HepG2 (cell line): ENCODE measurements around the gene SPINK5. TPM values are rescaled to one million over a fixed set of nuclear protein-coding genes. Genes with fewer than 3 reads are reported as not detected.

Source experiments
- ATAC-seq: fragments of 200-7000 bp; cut with Tn5 transposase; 3 replicates; pipeline ENCODE4 v1.9.1; 2020; ENCODE audit warnings: mild to moderate bottlenecking, moderate library complexity
- BruUV-seq: library from RNA; stranded (reverse); fragments of 400-500 nt; replicated peaks from 2 replicates; lab custom pipeline; 2021; lab: Mats Ljungman, UMichigan
- CTCF ChIA-PET: fragments of 300-600 bp; formaldehyde crosslinking; extraction: SDS; loops from one replicate; lab custom pipeline; 2021; ENCODE audit warnings: low total read pairs, inconsistent platforms, low intra/inter-chr PET ratio; lab: Yijun Ruan, JAX
- POLR2A ChIA-PET: fragments of 350-600 bp; sonication (Branson Sonifier 250); formaldehyde crosslinking; loops from one replicate; lab custom pipeline; 2020; ENCODE audit warnings: antibody characterized with exemption, inconsistent platforms; lab: Yijun Ruan, JAX
- DNase-seq: peaks from one replicate; pipeline ENCODE4 v3.0.0-alpha.2; 2015; ENCODE audit warnings: low spot score
- FAIRE-seq: peaks from 3 replicates; lab custom pipeline; 2011; peaks lifted over from hg19 to GRCh38; lab: Jason Lieb, UNC
- H2AFZ ChIP-seq: one replicate; pipeline ENCODE4 v1.6.1; 2011; ENCODE audit warnings: low read length, inconsistent platforms
- H3K27ac ChIP-seq: fragments of 300-600 bp; 3 replicates; pipeline ENCODE4 v1.8.0; 2011; ENCODE audit warnings: mixed run types, mild to moderate bottlenecking, mixed read lengths, low read length, inconsistent platforms; ENCODE audit not compliant: insufficient read depth; ENCODE audit errors: extremely low read length
- H3K27me3 ChIP-seq, 2 experiments: fragments of 200-600 bp in 1 of 2; 2 replicates in 1 of 2; 3 replicates in 1 of 2; pipeline versions ENCODE4 v1.6.0 to v1.8.0; 2011; ENCODE audit warnings: low read length in 2 of 2, mild to moderate bottlenecking in 2 of 2, moderate library complexity in 2 of 2, inconsistent platforms in 1 of 2; ENCODE audit not compliant: insufficient read depth in 2 of 2, control insufficient read depth in 1 of 2
- H3K36me3 ChIP-seq, 2 experiments: fragments of 200-600 bp in 1 of 2; replicated peaks in 1 of 2; 2 replicates in 1 of 2; 3 replicates in 1 of 2; pipeline versions ENCODE4 v1.5.1 to v1.8.0; 2011; ENCODE audit warnings: low read length in 2 of 2, inconsistent platforms in 1 of 2; ENCODE audit not compliant: insufficient read depth in 2 of 2, control insufficient read depth in 1 of 2
- H3K4me1 ChIP-seq: 2 replicates; pipeline ENCODE4 v1.5.1; 2012; ENCODE audit warnings: low read length, inconsistent platforms; ENCODE audit not compliant: insufficient read depth
- H3K4me2 ChIP-seq: 2 replicates; pipeline ENCODE4 v1.6.0; 2011; ENCODE audit warnings: low read depth, low read length, inconsistent platforms
- H3K4me3 ChIP-seq, 3 experiments: fragments of 200-600 bp in 1 of 3; sonication (generic), shearing (Covaris generic) in 1 of 3; replicated peaks in 1 of 3; 2 replicates each; pipeline ENCODE4 v1.5.1; 2011 to 2016; ENCODE audit warnings: low read length in 3 of 3, inconsistent platforms in 2 of 3, low read depth in 2 of 3, mild to moderate bottlenecking in 2 of 3, control low read depth in 1 of 3, mixed read lengths in 1 of 3; ENCODE audit not compliant: insufficient read depth in 1 of 3
- H3K79me2 ChIP-seq: one replicate; pipeline ENCODE4 v1.6.1; 2011; ENCODE audit warnings: low read length, inconsistent platforms; ENCODE audit not compliant: insufficient read depth
- H3K9ac ChIP-seq: 2 replicates; pipeline ENCODE4 v1.6.0; 2011; ENCODE audit warnings: mild to moderate bottlenecking, low read depth, low read length, inconsistent platforms; ENCODE audit not compliant: insufficient read depth
- H3K9me3 ChIP-seq: 2 replicates; pipeline ENCODE4 v1.5.1; 2012; ENCODE audit warnings: mild to moderate bottlenecking, low read length
- H4K20me1 ChIP-seq: 2 replicates; pipeline ENCODE4 v1.6.0; 2011; ENCODE audit warnings: inconsistent platforms, mild to moderate bottlenecking, low read length, moderate library complexity; ENCODE audit not compliant: insufficient read depth
- ELK4 ChIP-seq: sonication (generic); formaldehyde crosslinking; IDR thresholded peaks from 2 replicates; pipeline ENCODE4 v1.9.0; 2021; ENCODE audit warnings: missing genetic modification reagents, borderline replicate concordance
- GPN1 ChIP-seq: sonication (generic); formaldehyde crosslinking; IDR thresholded peaks from 2 replicates; pipeline ENCODE4 v1.5.1; 2020; ENCODE audit warnings: missing genetic modification reagents, borderline replicate concordance
- HCFC1 ChIP-seq: fragments of 150-350 bp; IDR thresholded peaks from 2 replicates; pipeline ENCODE4 v1.6.1; 2014; ENCODE audit warnings: low read depth, low read length
- JDP2 ChIP-seq: sonication (generic); formaldehyde crosslinking; IDR thresholded peaks from 2 replicates; pipeline ENCODE4 v1.8.1; 2022; ENCODE audit warnings: missing genetic modification reagents, borderline replicate concordance
- MAZ ChIP-seq, 2 experiments: sonication (generic) in 1 of 2; formaldehyde crosslinking in 1 of 2; IDR thresholded peaks; 2 replicates each; pipeline versions ENCODE4 v1.5.0 to v1.6.1; 2012 to 2020; ENCODE audit warnings: low read depth in 2 of 2, mild to moderate bottlenecking in 2 of 2, borderline replicate concordance in 1 of 2, improper control_type of control experiment in 1 of 2, low read length in 1 of 2, missing genetic modification reagents in 1 of 2, moderate library complexity in 1 of 2
- MBNL3 ChIP-seq: fragments of 250-450 bp; sonication (Bioruptor Pico); conservative IDR thresholded peaks from 2 replicates; pipeline ENCODE4 v1.8.0; 2022; ENCODE audit warnings: mild to moderate bottlenecking, inconsistent platforms
- REXO4 ChIP-seq: sonication (generic); formaldehyde crosslinking; IDR thresholded peaks from 2 replicates; pipeline ENCODE4 v1.8.0; 2022; ENCODE audit warnings: missing genetic modification reagents, mild to moderate bottlenecking, borderline replicate concordance
- SOX6 ChIP-seq, 2 experiments: fragments of 450-650 bp in 1 of 2; sonication (generic) in 1 of 2; formaldehyde crosslinking in 1 of 2; IDR thresholded peaks; 2 replicates each; pipeline versions ENCODE4 v1.4.0 to v1.6.1; 2017 to 2020; ENCODE audit warnings: antibody characterized with exemption in 1 of 2, mild to moderate bottlenecking in 1 of 2, missing genetic modification reagents in 1 of 2
- TEF ChIP-seq: sonication (generic); formaldehyde crosslinking; IDR thresholded peaks from 2 replicates; pipeline ENCODE4 v1.5.0; 2020; ENCODE audit warnings: missing genetic modification reagents
- TFAP4 ChIP-seq: sonication (generic); IDR thresholded peaks from 2 replicates; pipeline ENCODE4 v1.6.1; 2016; ENCODE audit warnings: low read depth, borderline replicate concordance
- THRA ChIP-seq: sonication (generic); formaldehyde crosslinking; IDR thresholded peaks from 2 replicates; pipeline ENCODE4 v1.4.0; 2020; ENCODE audit warnings: missing genetic modification reagents, borderline replicate concordance
- ZNF333 ChIP-seq: sonication (generic); formaldehyde crosslinking; IDR thresholded peaks from 2 replicates; pipeline ENCODE4 v1.4.0; 2020; ENCODE audit warnings: mild to moderate bottlenecking, missing genetic modification reagents, borderline replicate concordance
- ZNF605 ChIP-seq: sonication (generic); formaldehyde crosslinking; IDR thresholded peaks from 2 replicates; pipeline ENCODE4 v1.8.0; 2022; ENCODE audit warnings: mild to moderate bottlenecking, missing genetic modification reagents
- ZNF670 ChIP-seq: sonication (generic); formaldehyde crosslinking; IDR thresholded peaks from 2 replicates; pipeline ENCODE4 v1.8.0; 2022; ENCODE audit warnings: mild to moderate bottlenecking, missing genetic modification reagents, borderline replicate concordance
- ZNF749 ChIP-seq: sonication (generic); formaldehyde crosslinking; IDR thresholded peaks from 2 replicates; pipeline ENCODE4 v1.8.0; 2022; ENCODE audit warnings: mild to moderate bottlenecking, missing genetic modification reagents, moderate library complexity, borderline replicate concordance
- ZSCAN20 ChIP-seq: sonication (generic); formaldehyde crosslinking; IDR thresholded peaks from 2 replicates; pipeline ENCODE4 v1.4.0; 2020; ENCODE audit warnings: missing genetic modification reagents, mild to moderate bottlenecking, borderline replicate concordance
- WGBS: methylation state at CpG from one replicate; pipeline ENCODE4 v1.1.6; 2017; ENCODE audit warnings: low lambda C conversion rate; 5-methylcytosine and 5-hydroxymethylcytosine counted together
- in situ Hi-C: cut with HindIII; loops from 2 replicates; pipeline ENCODE4 v1.10.0; 2017; ENCODE audit warnings: low pct_unique_long_range_greater_than_20kb; ENCODE audit not compliant: extremely low pct_ligation_motif_present
- intact Hi-C: fragments of 100-400 bp; cut with micrococcal nuclease; formaldehyde crosslinking; loops from one replicate; pipeline ENCODE4 v1.10.0; 2022; ENCODE audit not compliant: unreplicated experiment
- polyA plus RNA-seq, 8 experiments: library from polyadenylated mRNA; depleted of rRNA in 3 of 8; stranded (reverse) in 7 of 8; unstranded in 1 of 8; fragments of >200 nt; fragmentation: Illumina TruSeq in 4 of 8; extraction: Trizol in 4 of 8; gene quantifications; 2 replicates each; pipeline versions ENCODE4 v1.2.1 to v1.2.3, GENCODE V29; 2011 to 2016; ENCODE audit warnings: low read depth in 4 of 8, missing spikeins in 1 of 8, mixed read lengths in 1 of 8; ENCODE audit not compliant: insufficient read depth in 1 of 8
- total RNA-seq, 5 experiments: library from RNA; depleted of rRNA; stranded (reverse); fragments of >200 nt; fragmentation: Illumina TruSeq; extraction: Trizol; gene quantifications; 2 replicates each; pipeline ENCODE4 v1.2.3, GENCODE V29; 2016; ENCODE audit warnings: low read depth in 1 of 5
- TF ChIP-seq, protein P1 (sequence below): sonication (generic); formaldehyde crosslinking; conservative IDR thresholded peaks from 2 replicates; pipeline ENCODE4 v1.5.0; 2020; ENCODE audit warnings: missing genetic modification reagents

Gene SPINK5
- total and polyA plus RNA-seq, 2 of the 13 experiments (the other 11 are each of a cell fraction or from before 2014, with no cell fraction given) = 0.03 TPM; not detected in 1

DNA sequence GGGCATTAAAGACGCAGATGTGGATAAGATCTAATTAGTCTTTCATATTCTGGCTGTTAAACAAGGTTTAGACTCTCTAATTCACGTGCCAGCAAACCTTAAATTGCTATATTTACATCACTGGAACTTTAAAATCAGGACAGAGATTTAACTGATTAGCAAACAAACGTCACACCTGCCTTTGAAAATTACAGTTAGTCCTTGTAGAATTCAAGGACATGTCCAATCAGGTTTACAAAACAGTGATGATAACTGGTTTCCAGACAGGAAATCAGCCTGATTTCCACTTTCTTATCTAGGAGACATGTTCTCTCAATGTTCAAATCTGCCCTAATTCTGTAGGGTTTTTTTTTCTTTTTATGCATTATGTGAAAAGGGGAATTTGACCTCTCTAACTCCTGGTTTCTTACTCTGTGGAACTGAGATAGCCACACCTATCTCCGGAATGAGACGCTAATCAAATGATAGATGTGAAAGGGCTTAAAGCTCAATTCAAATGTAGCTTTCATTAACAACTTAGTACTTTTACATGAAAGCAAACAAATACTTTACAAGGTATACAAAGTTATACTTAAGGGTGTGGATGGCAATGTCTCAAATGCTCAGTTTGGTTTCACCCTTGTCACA is 26.5 kb downstream of the SPINK5 start:
- intact Hi-C loops (no loop called here), in situ Hi-C loops (no loop called here)
- H3K79me2 ChIP-seq = no peaks in the 10 kb centered on the region
- 44% methylated on average over 5 of the region's 5 CpGs for WGBS
- H3K9me3 ChIP-seq = no peaks in the 10 kb centered on the region
- H3K4me3 ChIP-seq = no peak overlapping the region
- no peaks in the 10 kb centered on the region for H3K4me1 ChIP-seq
- no peak for FAIRE-seq
- ATAC-seq = no peak
- H3K27me3 ChIP-seq = no peaks in the 10 kb centered on the region
- H4K20me1 ChIP-seq = no peaks in the 10 kb centered on the region
- no peaks in the 10 kb centered on the region for H3K36me3 ChIP-seq
- no peak for TF ChIP-seq ZSCAN20
- TF ChIP-seq, protein P1, sequence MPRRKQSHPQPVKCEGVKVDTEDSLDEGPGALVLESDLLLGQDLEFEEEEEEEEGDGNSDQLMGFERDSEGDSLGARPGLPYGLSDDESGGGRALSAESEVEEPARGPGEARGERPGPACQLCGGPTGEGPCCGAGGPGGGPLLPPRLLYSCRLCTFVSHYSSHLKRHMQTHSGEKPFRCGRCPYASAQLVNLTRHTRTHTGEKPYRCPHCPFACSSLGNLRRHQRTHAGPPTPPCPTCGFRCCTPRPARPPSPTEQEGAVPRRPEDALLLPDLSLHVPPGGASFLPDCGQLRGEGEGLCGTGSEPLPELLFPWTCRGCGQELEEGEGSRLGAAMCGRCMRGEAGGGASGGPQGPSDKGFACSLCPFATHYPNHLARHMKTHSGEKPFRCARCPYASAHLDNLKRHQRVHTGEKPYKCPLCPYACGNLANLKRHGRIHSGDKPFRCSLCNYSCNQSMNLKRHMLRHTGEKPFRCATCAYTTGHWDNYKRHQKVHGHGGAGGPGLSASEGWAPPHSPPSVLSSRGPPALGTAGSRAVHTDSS (CRISPR knock-in tag) = no peak
- no peak for TF ChIP-seq TEF (CRISPR knock-in tag)
- TF ChIP-seq TFAP4 = no peak
- TF ChIP-seq THRA (CRISPR knock-in tag) = no peak
- TF ChIP-seq ZNF670 (CRISPR knock-in tag) = no peak
- no peak for TF ChIP-seq MAZ (IDR thresholded peaks at IDR 0.05; ENCODE audit: borderline replicate concordance, low read depth, low read length)
- no peak for TF ChIP-seq MAZ (CRISPR knock-in tag; IDR thresholded peaks at IDR 0.05; ENCODE audit: low read depth)
- no peak for TF ChIP-seq ZNF749 (CRISPR knock-in tag)
- TF ChIP-seq ZNF333 (CRISPR knock-in tag) = no peak
- TF ChIP-seq MBNL3 (CRISPR knock-in tag) = no peak
- TF ChIP-seq ZNF605 (CRISPR knock-in tag) = no peak
- TF ChIP-seq ELK4 (CRISPR knock-in tag) = no peak
- TF ChIP-seq HCFC1 = no peak
- no peak for TF ChIP-seq JDP2 (CRISPR knock-in tag)
- no peak for TF ChIP-seq REXO4 (CRISPR knock-in tag)
- no peak for TF ChIP-seq SOX6 (IDR thresholded peaks at IDR 0.05)
- TF ChIP-seq SOX6 (CRISPR knock-in tag; IDR thresholded peaks at IDR 0.05) = no peak
- no peak for TF ChIP-seq GPN1 (CRISPR knock-in tag)
- CTCF ChIA-PET = no interaction called here
- no peak for DNase-seq
- no peak overlapping the region for H3K4me2 ChIP-seq
- no peak overlapping the region for H3K27ac ChIP-seq
- H3K9ac ChIP-seq = no peak overlapping the region
- POLR2A ChIA-PET = no interaction called here
- BruUV-seq = no TSS peak
- H2AFZ ChIP-seq = no peak overlapping the region
